Breast epithelium (tissue), 3 donors: ENCODE data around the gene INTS13.

Experiments
- POLR2A ChIP-seq: fragments of 450-650 bp; IDR thresholded peaks from one replicate; pipeline ENCODE4 v1.6.1; 2016; ENCODE audit warnings: antibody characterized with exemption, mild to moderate bottlenecking, moderate library complexity
- TF ChIP-seq, protein P1 (sequence below), 3 donors: fragments of 450-650 bp; IDR thresholded peaks; one replicate each; pipeline ENCODE4 v1.5.1; 2016 to 2017; ENCODE audit warnings: antibody characterized with exemption in 3 of 3, mild to moderate bottlenecking in 3 of 3, moderate library complexity in 3 of 3

DNA sequence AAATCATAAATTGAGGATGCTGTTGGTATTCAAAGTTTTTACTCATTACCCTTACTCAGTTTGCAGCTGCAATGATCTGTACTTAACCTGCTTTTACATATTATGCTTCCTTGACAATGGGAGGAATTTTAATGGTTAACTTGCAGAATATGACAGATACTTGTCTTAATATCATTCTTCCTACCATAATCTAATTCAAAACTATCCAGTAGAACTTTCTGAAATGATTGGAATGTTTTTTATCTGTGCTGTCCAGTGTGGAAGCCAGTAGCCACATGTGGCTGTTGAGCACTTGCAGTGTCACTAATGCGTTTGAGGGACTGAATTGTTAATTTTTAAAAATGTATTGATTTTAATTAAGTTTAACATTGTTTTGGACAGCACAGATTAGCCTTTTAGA, 24.0 kb upstream of the INTS13 start:
- TF ChIP-seq, protein P1, sequence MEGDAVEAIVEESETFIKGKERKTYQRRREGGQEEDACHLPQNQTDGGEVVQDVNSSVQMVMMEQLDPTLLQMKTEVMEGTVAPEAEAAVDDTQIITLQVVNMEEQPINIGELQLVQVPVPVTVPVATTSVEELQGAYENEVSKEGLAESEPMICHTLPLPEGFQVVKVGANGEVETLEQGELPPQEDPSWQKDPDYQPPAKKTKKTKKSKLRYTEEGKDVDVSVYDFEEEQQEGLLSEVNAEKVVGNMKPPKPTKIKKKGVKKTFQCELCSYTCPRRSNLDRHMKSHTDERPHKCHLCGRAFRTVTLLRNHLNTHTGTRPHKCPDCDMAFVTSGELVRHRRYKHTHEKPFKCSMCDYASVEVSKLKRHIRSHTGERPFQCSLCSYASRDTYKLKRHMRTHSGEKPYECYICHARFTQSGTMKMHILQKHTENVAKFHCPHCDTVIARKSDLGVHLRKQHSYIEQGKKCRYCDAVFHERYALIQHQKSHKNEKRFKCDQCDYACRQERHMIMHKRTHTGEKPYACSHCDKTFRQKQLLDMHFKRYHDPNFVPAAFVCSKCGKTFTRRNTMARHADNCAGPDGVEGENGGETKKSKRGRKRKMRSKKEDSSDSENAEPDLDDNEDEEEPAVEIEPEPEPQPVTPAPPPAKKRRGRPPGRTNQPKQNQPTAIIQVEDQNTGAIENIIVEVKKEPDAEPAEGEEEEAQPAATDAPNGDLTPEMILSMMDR (IDR thresholded peaks at IDR 0.05) = no peak
- no peak for TF ChIP-seq POLR2A
